Glutamatergic neuron (in vitro differentiated cells): ENCODE measurements around the gene PPIF. TPM values are rescaled to one million over a fixed set of nuclear protein-coding genes. Genes with fewer than 3 reads are reported as not detected.
A peak's percentile ranks its signal among the peaks of the same experiment; 100 is the strongest.

Experiments
- DNase-seq: peaks from one replicate; pipeline ENCODE4 v3.0.0; 2022
- H3K27ac Mint-ChIP-seq: one replicate; pipeline ENCODE4 v1.8.0; 2020; ENCODE audit warnings: mild to moderate bottlenecking, mixed read lengths, inconsistent platforms; ENCODE audit not compliant: unreplicated experiment
- H3K27me3 Mint-ChIP-seq: one replicate; pipeline ENCODE4 v1.8.0; 2020; ENCODE audit warnings: mild to moderate bottlenecking, moderate library complexity, mixed read lengths, inconsistent platforms; ENCODE audit not compliant: unreplicated experiment
- H3K36me3 Mint-ChIP-seq: one replicate; pipeline ENCODE4 v1.8.0; 2020; ENCODE audit warnings: mild to moderate bottlenecking, mixed read lengths, inconsistent platforms; ENCODE audit not compliant: unreplicated experiment
- H3K4me1 Mint-ChIP-seq: one replicate; pipeline ENCODE4 v1.8.0; 2020; ENCODE audit warnings: mild to moderate bottlenecking, low read depth, mixed read lengths, inconsistent platforms; ENCODE audit not compliant: unreplicated experiment
- H3K4me3 Mint-ChIP-seq: one replicate; pipeline ENCODE4 v1.8.0; 2020; ENCODE audit warnings: mild to moderate bottlenecking, mixed read lengths, inconsistent platforms; ENCODE audit not compliant: unreplicated experiment
- H3K9me3 Mint-ChIP-seq: one replicate; pipeline ENCODE4 v1.8.0; 2020; ENCODE audit warnings: mild to moderate bottlenecking, moderate library complexity, mixed read lengths, inconsistent platforms; ENCODE audit not compliant: unreplicated experiment
- CTCF ChIP-seq: fragments of 200-600 bp; sonication (generic); IDR thresholded peaks from one replicate; pipeline ENCODE4 v1.5.0; 2021; ENCODE audit not compliant: partially characterized antibody, unreplicated experiment
- total RNA-seq: library from RNA; stranded (reverse); fragmentation: NEBNext Ultra II Directional; extraction: Animal tissue kit (Norgen Biotek cat#: 25700); gene quantifications from one replicate; pipeline ENCODE4 v1.2.1, GENCODE V29; 2021; ENCODE audit not compliant: unreplicated experiment

Gene PPIF
- total RNA-seq, 1 donor from 2014 or later = 24.2 TPM

- Mint-ChIP-seq H3K4me1 (peaks cover 8% of the 10 kb centered on the region), H3K4me3 (no peak overlapping the region), H3K27ac (no peak overlapping the region), H3K36me3 (no peaks in the 10 kb centered on the region), H3K27me3 (peaks cover 4% of the 10 kb centered on the region), H3K9me3 (no peaks in the 10 kb centered on the region)
- DNase-seq = peak; percentile 54
- TF ChIP-seq CTCF = no peak
Measured at GRCh38 chr10:79385804-79386531, 38.7 kb downstream of the PPIF start.

- H3K4me1 Mint-ChIP-seq = peaks cover 6% of the 10 kb centered on the region
- no peak overlapping the region for H3K27ac Mint-ChIP-seq
- no peak for DNase-seq
- no peak for TF ChIP-seq CTCF
- peaks cover 4% of the 10 kb centered on the region for H3K27me3 Mint-ChIP-seq
- no peaks in the 10 kb centered on the region for H3K9me3 Mint-ChIP-seq
- H3K36me3 Mint-ChIP-seq = no peaks in the 10 kb centered on the region
- H3K4me3 Mint-ChIP-seq = no peak overlapping the region
Measured at GRCh38 chr10:79386637-79387465, 39.6 kb downstream of the PPIF start.

- no peak overlapping the region for H3K4me3 Mint-ChIP-seq
- no peak overlapping the region for H3K27ac Mint-ChIP-seq
- H3K27me3 Mint-ChIP-seq = peaks cover 7% of the 10 kb centered on the region
- H3K36me3 Mint-ChIP-seq = no peaks in the 10 kb centered on the region
- TF ChIP-seq CTCF = no peak
- no peak for DNase-seq
- no peaks in the 10 kb centered on the region for H3K9me3 Mint-ChIP-seq
- H3K4me1 Mint-ChIP-seq = peaks cover 3% of the 10 kb centered on the region
Measured at GRCh38 chr10:79387466-79387973, 40.3 kb downstream of the PPIF start.

- DNase-seq = no peak
- Mint-ChIP-seq H3K27ac (no peak overlapping the region), H3K36me3 (no peaks in the 10 kb centered on the region), H3K4me1 (peaks cover 3% of the 10 kb centered on the region), H3K4me3 (no peak overlapping the region), H3K27me3 (peaks cover 10% of the 10 kb centered on the region), H3K9me3 (no peaks in the 10 kb centered on the region)
- no peak for TF ChIP-seq CTCF
Measured at GRCh38 chr10:79387974-79388850, 40.9 kb downstream of the PPIF start.
